SH-SY5Y (cell line): ENCODE measurements around the gene SLC22A4.

Experiments used
- GATA2 ChIP-seq: IDR thresholded peaks from 2 replicates; pipeline ENCODE4 v1.6.1; 2011; ENCODE audit warnings: mild to moderate bottlenecking, low read depth, low read length
- GATA3 ChIP-seq: IDR thresholded peaks from 2 replicates; pipeline ENCODE4 v1.6.1; 2011; ENCODE audit warnings: low read depth, mild to moderate bottlenecking, low read length, moderate library complexity

GRCh38 chr5:132322266-132322665 is 28.1 kb downstream of the SLC22A4 start:
- TF ChIP-seq GATA2 (no peak), GATA3 (no peak)
